Keratinocyte (primary cell): ENCODE measurements around the gene ASTN2. TPM values are rescaled to one million over a fixed set of nuclear protein-coding genes. Genes with fewer than 3 reads are reported as not detected.

Source experiments
- DNase-seq: peaks from one replicate; pipeline ENCODE4 v3.0.0-alpha.2; 2011; ENCODE audit warnings: low read depth, missing footprints, low spot score
- FAIRE-seq: peaks from 2 replicates; lab custom pipeline; 2011; peaks lifted over from hg19 to GRCh38; lab: Jason Lieb, UNC
- H2AFZ ChIP-seq: 2 replicates; pipeline ENCODE4 v1.6.0; 2012; ENCODE audit warnings: low read length, control low read depth, inconsistent platforms; ENCODE audit not compliant: control insufficient read depth
- H3K27ac ChIP-seq: 2 replicates; pipeline ENCODE4 v1.5.1; 2011; ENCODE audit warnings: low read length; ENCODE audit not compliant: control insufficient read depth, insufficient read depth
- H3K27me3 ChIP-seq: 3 replicates; pipeline ENCODE4 v1.6.0; 2011; ENCODE audit warnings: low read length; ENCODE audit not compliant: control insufficient read depth, insufficient read depth; ENCODE audit errors: extremely low read depth
- H3K36me3 ChIP-seq, 2 experiments: 2 replicates in 1 of 2; 3 replicates in 1 of 2; pipeline ENCODE4 v1.5.1; 2011; ENCODE audit warnings: low read length in 2 of 2, mild to moderate bottlenecking in 1 of 2; ENCODE audit not compliant: control insufficient read depth in 2 of 2, insufficient read depth in 2 of 2; ENCODE audit errors: extremely low read depth in 1 of 2
- H3K4me1 ChIP-seq: 3 replicates; pipeline ENCODE4 v1.5.1; 2011; ENCODE audit warnings: low read length; ENCODE audit not compliant: control insufficient read depth, insufficient read depth; ENCODE audit errors: extremely low read depth
- H3K4me2 ChIP-seq: 3 replicates; pipeline ENCODE4 v1.6.0; 2011; ENCODE audit warnings: low read depth, low read length; ENCODE audit not compliant: control insufficient read depth, insufficient read depth; ENCODE audit errors: extremely low read depth
- H3K4me3 ChIP-seq, 3 experiments: fragments of 200-600 bp in 1 of 3; sonication (generic) in 1 of 3; 2 replicates in 2 of 3; 3 replicates in 1 of 3; pipeline ENCODE4 v1.5.1; 2011 to 2016; ENCODE audit warnings: low read length in 3 of 3, mild to moderate bottlenecking in 3 of 3, control low read depth in 2 of 3, inconsistent platforms in 1 of 3, low read depth in 1 of 3, mixed read lengths in 1 of 3, mixed run types in 1 of 3, moderate library complexity in 1 of 3; ENCODE audit not compliant: control insufficient read depth in 2 of 3, insufficient read depth in 2 of 3; ENCODE audit errors: extremely low read depth in 1 of 3
- H3K79me2 ChIP-seq: 2 replicates; pipeline ENCODE4 v1.6.0; 2012; ENCODE audit warnings: low read length; ENCODE audit not compliant: control insufficient read depth, insufficient read depth
- H3K9ac ChIP-seq: 3 replicates; pipeline ENCODE4 v1.6.0; 2011; ENCODE audit warnings: low read length; ENCODE audit not compliant: control insufficient read depth, insufficient read depth; ENCODE audit errors: extremely low read depth
- H3K9me1 ChIP-seq: 3 replicates; pipeline ENCODE4 v1.6.0; 2011; ENCODE audit warnings: low read length; ENCODE audit not compliant: control insufficient read depth, insufficient read depth; ENCODE audit errors: extremely low read depth
- H3K9me3 ChIP-seq: 2 replicates; pipeline ENCODE4 v1.5.1; 2012; ENCODE audit warnings: low read depth, low read length; ENCODE audit not compliant: control insufficient read depth
- H4K20me1 ChIP-seq: 3 replicates; pipeline ENCODE4 v1.6.0; 2011; ENCODE audit warnings: low read length; ENCODE audit not compliant: control insufficient read depth, insufficient read depth; ENCODE audit errors: extremely low read depth
- CTCF ChIP-seq, 3 experiments: IDR thresholded peaks in 1 of 3; conservative IDR thresholded peaks in 1 of 3; optimal IDR thresholded peaks in 1 of 3; 2 replicates in 2 of 3; 3 replicates in 1 of 3; pipeline versions ENCODE3 to v1.5.1; 2011; ENCODE audit warnings: low read length in 3 of 3, mild to moderate bottlenecking in 3 of 3, moderate library complexity in 2 of 3, control low read depth in 1 of 3, inconsistent platforms in 1 of 3; ENCODE audit not compliant: insufficient read depth in 2 of 3; ENCODE audit errors: extremely low read depth in 1 of 3
- EZH2 ChIP-seq: IDR thresholded peaks from one replicate; pipeline ENCODE4 v1.6.1; 2012; ENCODE audit warnings: inconsistent platforms, mild to moderate bottlenecking, low read length, moderate library complexity
- dilution Hi-C: fragments of 300-500 bp; cut with MboI; formaldehyde crosslinking; loops from one replicate; pipeline ENCODE4 v1.7.0; 2020; ENCODE audit warnings: low sequenced_read_pairs; ENCODE audit not compliant: extremely low pct_ligation_motif_present
- polyA plus RNA-seq, 5 experiments: library from polyadenylated mRNA; depleted of rRNA in 3 of 5; stranded (reverse) in 3 of 5; stranded (forward) in 1 of 5; unstranded in 1 of 5; fragments of >200 nt; gene quantifications; 1 replicate in 1 of 5; 2 replicates in 3 of 5; 3 replicates in 1 of 5; pipeline versions ENCODE4 v1.2.1 to v1.2.3, GENCODE V29; 2011 to 2012; ENCODE audit warnings: missing spikeins in 2 of 5, low read depth in 1 of 5, low replicate concordance in 1 of 5

ASTN2 gene
- polyA plus RNA-seq, 1 donor (not counting 4 experiments of a cell fraction or from before 2014, with no cell fraction given) = 0.31 TPM

GRCh38 chr9:117407436-117408022 lies 7.3 kb downstream of the ASTN2 start:
- TF ChIP-seq EZH2 = no peak
- no peak for TF ChIP-seq CTCF (optimal IDR thresholded peaks at IDR 0.05 in 1 of 3, IDR thresholded peaks at IDR 0.05 in 1 of 3, conservative IDR thresholded peaks at IDR 0.05 in 1 of 3; ENCODE audit: extremely low read depth in 1 of 3, insufficient read depth in 2 of 3, low read length in 3 of 3)
- Histone ChIP-seq H3K27ac (no peak overlapping the region), H4K20me1 (no peaks in the 10 kb centered on the region), H3K4me2 (no peak overlapping the region), H3K27me3 (peaks cover 6% of the 10 kb centered on the region), H2AFZ (no peak overlapping the region), H3K36me3 (no peaks in the 10 kb centered on the region), H3K4me1 (no peaks in the 10 kb centered on the region), H3K9me3 (no peaks in the 10 kb centered on the region), H3K9ac (no peak overlapping the region), H3K79me2 (no peaks in the 10 kb centered on the region), H3K4me3 (no peak overlapping the region), H3K9me1 (no peaks in the 10 kb centered on the region)
- DNase-seq (no peak), FAIRE-seq (no peak)
- dilution Hi-C loops = no loop called here

GRCh38 chr9:117405950-117406705 lies 8.7 kb downstream of the ASTN2 start:
- H3K9ac ChIP-seq = no peak overlapping the region
- H3K36me3 ChIP-seq = no peaks in the 10 kb centered on the region
- H4K20me1 ChIP-seq = no peaks in the 10 kb centered on the region
- DNase-seq = no peak
- H3K27me3 ChIP-seq = no peaks in the 10 kb centered on the region
- no peak overlapping the region for H3K4me3 ChIP-seq
- TF ChIP-seq EZH2 (no peak), CTCF (optimal IDR thresholded peaks at IDR 0.05 in 1 of 3, IDR thresholded peaks at IDR 0.05 in 1 of 3, conservative IDR thresholded peaks at IDR 0.05 in 1 of 3; ENCODE audit: extremely low read depth in 1 of 3, insufficient read depth in 2 of 3, low read length in 3 of 3) (no peak)
- no peak overlapping the region for H2AFZ ChIP-seq
- H3K79me2 ChIP-seq = no peaks in the 10 kb centered on the region
- H3K4me1 ChIP-seq = no peaks in the 10 kb centered on the region
- no peak overlapping the region for H3K4me2 ChIP-seq
- no peaks in the 10 kb centered on the region for H3K9me1 ChIP-seq
- dilution Hi-C loops = no loop called here
- no peak for FAIRE-seq
- no peaks in the 10 kb centered on the region for H3K9me3 ChIP-seq
- no peak overlapping the region for H3K27ac ChIP-seq
